ENCODE results near the gene ZNF554. TPM values are rescaled to one million over a fixed set of nuclear protein-coding genes. Genes with fewer than 3 reads are reported as not detected.

The ZNF554 gene
- total RNA-seq, 3 donors from 2014 or later, result 3.0 to 4.7 (median 3.9) TPM

GRCh38 chr19:2822846-2823245, 3.2 kb downstream of the ZNF554 start:
- peaks cover 6% of the 10 kb centered on the region for H3K4me1 ChIP-seq (ENCODE audit: low read depth)
- DNase-seq (no peak), ATAC-seq (no peak)
- TF ChIP-seq, protein P1, sequence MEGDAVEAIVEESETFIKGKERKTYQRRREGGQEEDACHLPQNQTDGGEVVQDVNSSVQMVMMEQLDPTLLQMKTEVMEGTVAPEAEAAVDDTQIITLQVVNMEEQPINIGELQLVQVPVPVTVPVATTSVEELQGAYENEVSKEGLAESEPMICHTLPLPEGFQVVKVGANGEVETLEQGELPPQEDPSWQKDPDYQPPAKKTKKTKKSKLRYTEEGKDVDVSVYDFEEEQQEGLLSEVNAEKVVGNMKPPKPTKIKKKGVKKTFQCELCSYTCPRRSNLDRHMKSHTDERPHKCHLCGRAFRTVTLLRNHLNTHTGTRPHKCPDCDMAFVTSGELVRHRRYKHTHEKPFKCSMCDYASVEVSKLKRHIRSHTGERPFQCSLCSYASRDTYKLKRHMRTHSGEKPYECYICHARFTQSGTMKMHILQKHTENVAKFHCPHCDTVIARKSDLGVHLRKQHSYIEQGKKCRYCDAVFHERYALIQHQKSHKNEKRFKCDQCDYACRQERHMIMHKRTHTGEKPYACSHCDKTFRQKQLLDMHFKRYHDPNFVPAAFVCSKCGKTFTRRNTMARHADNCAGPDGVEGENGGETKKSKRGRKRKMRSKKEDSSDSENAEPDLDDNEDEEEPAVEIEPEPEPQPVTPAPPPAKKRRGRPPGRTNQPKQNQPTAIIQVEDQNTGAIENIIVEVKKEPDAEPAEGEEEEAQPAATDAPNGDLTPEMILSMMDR (IDR thresholded peaks at IDR 0.05), result no peak
- H3K9me3 ChIP-seq, result peaks cover 2% of the 10 kb centered on the region
- no peaks in the 10 kb centered on the region for H3K36me3 ChIP-seq (ENCODE audit: low read depth)
- H3K4me3 ChIP-seq, result no peak overlapping the region
- intact Hi-C loops (cut with DNase I, micrococcal nuclease), result no loop called here

DNA sequence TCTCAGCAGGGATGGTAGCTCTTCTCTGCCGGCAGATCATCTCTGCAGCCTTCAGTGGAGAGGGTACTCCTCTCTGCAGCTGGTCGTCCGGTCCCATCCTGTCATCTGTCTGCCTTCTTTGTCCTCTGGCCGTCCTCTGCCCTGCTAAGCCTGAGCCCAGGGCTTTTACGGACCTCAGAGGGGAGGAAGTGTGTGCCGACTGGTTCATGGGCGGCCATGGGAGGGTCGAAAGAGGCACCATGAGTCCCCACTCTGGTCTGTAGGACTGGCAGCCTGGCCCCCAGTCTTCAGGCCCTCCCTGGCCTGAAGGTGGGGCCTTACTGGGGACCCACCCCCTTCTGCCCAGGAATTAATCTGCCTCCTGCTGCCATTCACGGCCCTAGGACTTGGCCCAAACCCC, 4.0 kb downstream of the ZNF554 start:
- TF ChIP-seq, protein P1 (IDR thresholded peaks at IDR 0.05), result no peak
- Histone ChIP-seq H3K9me3 (peaks cover 4% of the 10 kb centered on the region), H3K4me1 (ENCODE audit: low read depth) (peaks cover 6% of the 10 kb centered on the region), H3K36me3 (ENCODE audit: low read depth) (no peaks in the 10 kb centered on the region), H3K4me3 (no peak overlapping the region)
- intact Hi-C loops (cut with DNase I, micrococcal nuclease), result no loop called here
- ATAC-seq, result no peak
- DNase-seq, result peak in 1 of 3 donors; percentile 12

- ATAC-seq (no peak), DNase-seq (no peak)
- intact Hi-C loops (cut with DNase I, micrococcal nuclease), result no loop called here
- H3K9me3 ChIP-seq, result peaks cover 4% of the 10 kb centered on the region
- peaks cover 6% of the 10 kb centered on the region for H3K4me1 ChIP-seq (ENCODE audit: low read depth)
- no peaks in the 10 kb centered on the region for H3K36me3 ChIP-seq (ENCODE audit: low read depth)
- no peak overlapping the region for H3K4me3 ChIP-seq
- TF ChIP-seq, protein P1 (IDR thresholded peaks at IDR 0.05), result no peak
Observed at GRCh38 chr19:2824129-2824528, 4.5 kb downstream of the ZNF554 start.

DNA sequence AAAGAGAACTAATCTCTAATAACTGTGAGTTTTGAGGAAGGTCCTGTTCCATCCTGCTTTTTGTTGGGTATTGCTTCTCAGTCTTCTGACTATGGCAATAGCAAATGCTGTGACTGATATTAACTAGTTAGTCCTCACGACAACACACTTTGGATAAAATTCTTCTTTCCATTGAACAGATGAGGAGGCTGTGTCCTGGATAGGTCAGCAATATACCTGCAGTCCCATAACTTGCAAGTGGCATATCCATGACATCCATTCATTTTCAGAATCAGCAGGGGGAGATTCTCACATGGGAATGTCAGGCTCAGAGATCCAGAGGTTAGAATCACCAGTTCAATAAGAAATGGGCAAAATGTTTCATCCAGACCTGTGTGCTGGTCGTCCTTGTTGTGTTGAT, 7.4 kb downstream of the ZNF554 start:
- H3K4me3 ChIP-seq, result no peak overlapping the region

DNA sequence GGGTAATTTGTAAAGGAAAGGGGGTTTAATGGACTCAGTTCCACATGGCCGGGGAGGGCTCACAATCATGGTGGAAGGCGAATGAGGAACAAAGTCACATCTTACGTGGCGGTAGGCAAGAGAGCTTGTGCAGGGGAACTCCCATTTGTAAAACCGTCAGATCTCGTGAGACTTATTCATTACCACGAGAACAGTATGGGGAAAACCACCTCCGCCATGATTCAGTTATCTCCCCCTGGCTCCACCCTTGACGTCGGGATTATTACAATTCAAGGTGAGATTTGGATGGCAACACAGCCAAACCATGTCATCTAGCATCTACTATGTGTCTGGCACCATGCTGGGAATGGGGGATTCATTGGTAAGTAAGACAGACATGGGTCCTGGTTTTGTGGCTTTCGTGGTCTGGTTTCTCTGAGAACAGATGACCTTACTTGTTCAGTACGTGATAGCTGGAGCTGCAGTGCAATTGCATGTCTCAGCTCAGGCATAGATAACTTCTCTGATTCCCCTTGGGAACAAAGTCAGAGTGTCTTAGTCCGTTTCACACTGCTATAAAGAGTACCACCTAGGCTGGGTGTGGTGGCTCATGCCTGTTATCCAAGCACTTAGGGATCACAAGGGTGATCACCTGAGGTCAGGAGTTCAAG, 8.3 kb downstream of the ZNF554 start:
- intact Hi-C loops (cut with DNase I, micrococcal nuclease), result no loop called here
- H3K4me3 ChIP-seq, result no peak overlapping the region
- ATAC-seq, result no peak
- H3K9me3 ChIP-seq, result peaks cover 39% of the 10 kb centered on the region
- H3K4me1 ChIP-seq (ENCODE audit: low read depth), result no peaks in the 10 kb centered on the region
- peaks cover 5% of the 10 kb centered on the region for H3K36me3 ChIP-seq (ENCODE audit: low read depth)
- TF ChIP-seq, protein P1 (IDR thresholded peaks at IDR 0.05), result no peak
- no peak for DNase-seq

More for the DNA sequence above, 7.4 kb downstream of the ZNF554 start:
- TF ChIP-seq, protein P1 (IDR thresholded peaks at IDR 0.05), result no peak
- Histone ChIP-seq H3K9me3 (peaks cover 30% of the 10 kb centered on the region), H3K36me3 (ENCODE audit: low read depth) (no peaks in the 10 kb centered on the region), H3K4me1 (ENCODE audit: low read depth) (no peaks in the 10 kb centered on the region)
- DNase-seq (no peak), ATAC-seq (no peak)
- intact Hi-C loops (cut with DNase I, micrococcal nuclease), result no loop called here

Measured in mucosa of descending colon (tissue), 3 donors.